GM12874 (cell line): ENCODE data around the gene IDI1.

Source experiments
- CTCF ChIP-seq: IDR thresholded peaks from 2 replicates; pipeline ENCODE4 v1.5.1; 2011; ENCODE audit warnings: low read depth, mild to moderate bottlenecking, control low read depth, low read length, moderate library complexity; ENCODE audit not compliant: insufficient read depth

Gene IDI1

GRCh38 chr10:1048349-1048731, 579 bp downstream of the IDI1 start:
- no peak for TF ChIP-seq CTCF

GRCh38 chr10:1047937-1048336, 982 bp downstream of the IDI1 start:
- no peak for TF ChIP-seq CTCF

- no peak for TF ChIP-seq CTCF
Measured at GRCh38 chr10:1045415-1045814, 3.5 kb downstream of the IDI1 start.

GRCh38 chr10:1044964-1045363, 4.0 kb downstream of the IDI1 start:
- TF ChIP-seq CTCF = no peak

- TF ChIP-seq CTCF = no peak
Measured at GRCh38 chr10:1044146-1044545, 4.8 kb downstream of the IDI1 start.

GRCh38 chr10:1043532-1043995, 5.4 kb downstream of the IDI1 start:
- TF ChIP-seq CTCF = no peak

- TF ChIP-seq CTCF = no peak
Measured at GRCh38 chr10:1041514-1041913, 7.4 kb downstream of the IDI1 start.

GRCh38 chr10:1040133-1040532, 8.8 kb downstream of the IDI1 start:
- no peak for TF ChIP-seq CTCF
